Measurements from ENCODE around the gene AGO4. TPM values are rescaled to one million over a fixed set of nuclear protein-coding genes. Genes with fewer than 3 reads are reported as not detected.

AGO4 gene
- total RNA-seq, 1 donor from 2014 or later = 19.8 TPM

GRCh38 chr1:35894656-35895055, 86.8 kb downstream of the AGO4 start:
- no peak for DNase-seq

- no peak for DNase-seq
Measured at GRCh38 chr1:35899941-35900340, 92.1 kb downstream of the AGO4 start.

GRCh38 chr1:35901235-35901634, 93.4 kb downstream of the AGO4 start:
- no peak for DNase-seq

GRCh38 chr1:35902671-35903070, 94.9 kb downstream of the AGO4 start:
- DNase-seq = no peak

Other genes starting within 250 kb of the AGO4 start
- not detected for gene TFAP2E, start 234.7 kb upstream of the AGO4 start, total RNA-seq
- 20.1 TPM for gene PSMB2, start 166.5 kb upstream of the AGO4 start, total RNA-seq
- gene C1orf216, start 89.1 kb upstream of the AGO4 start, total RNA-seq = 10.3 TPM
- 5.4 TPM for gene CLSPN, start 38.0 kb upstream of the AGO4 start, total RNA-seq
- 14.5 TPM for gene AGO1, start 75.2 kb downstream of the AGO4 start, total RNA-seq
- 29.7 TPM for gene AGO3, start 123.1 kb downstream of the AGO4 start, total RNA-seq

All from tongue (tissue), 2 donors.